Right renal cortex interstitium (tissue), 3 donors: ENCODE data around the gene PPARD. TPM values are rescaled to one million over a fixed set of nuclear protein-coding genes. Genes with fewer than 3 reads are reported as not detected.
"Not testable (repeated sequence)": the region's sequence is repeated elsewhere in the genome, so short reads cannot be mapped to it uniquely, and the experiment has no call there.

Experiments used
- DNase-seq, 3 donors: peaks; one replicate each; pipeline ENCODE4 v3.0.0-alpha.2; 2013; ENCODE audit warnings: low read depth in 3 of 3, low spot score in 2 of 3
- polyA plus RNA-seq, 3 donors: library from polyadenylated mRNA; unstranded; fragments of 120-200 nt; gene quantifications; one replicate each; pipeline ENCODE4 v1.2.1, GENCODE V29; 2013; ENCODE audit not compliant: insufficient read length in 3 of 3

Gene PPARD
- 10 to 100 TPM; 18.6 to 21.2 (median 20.9) TPM for polyA plus RNA-seq

DNA sequence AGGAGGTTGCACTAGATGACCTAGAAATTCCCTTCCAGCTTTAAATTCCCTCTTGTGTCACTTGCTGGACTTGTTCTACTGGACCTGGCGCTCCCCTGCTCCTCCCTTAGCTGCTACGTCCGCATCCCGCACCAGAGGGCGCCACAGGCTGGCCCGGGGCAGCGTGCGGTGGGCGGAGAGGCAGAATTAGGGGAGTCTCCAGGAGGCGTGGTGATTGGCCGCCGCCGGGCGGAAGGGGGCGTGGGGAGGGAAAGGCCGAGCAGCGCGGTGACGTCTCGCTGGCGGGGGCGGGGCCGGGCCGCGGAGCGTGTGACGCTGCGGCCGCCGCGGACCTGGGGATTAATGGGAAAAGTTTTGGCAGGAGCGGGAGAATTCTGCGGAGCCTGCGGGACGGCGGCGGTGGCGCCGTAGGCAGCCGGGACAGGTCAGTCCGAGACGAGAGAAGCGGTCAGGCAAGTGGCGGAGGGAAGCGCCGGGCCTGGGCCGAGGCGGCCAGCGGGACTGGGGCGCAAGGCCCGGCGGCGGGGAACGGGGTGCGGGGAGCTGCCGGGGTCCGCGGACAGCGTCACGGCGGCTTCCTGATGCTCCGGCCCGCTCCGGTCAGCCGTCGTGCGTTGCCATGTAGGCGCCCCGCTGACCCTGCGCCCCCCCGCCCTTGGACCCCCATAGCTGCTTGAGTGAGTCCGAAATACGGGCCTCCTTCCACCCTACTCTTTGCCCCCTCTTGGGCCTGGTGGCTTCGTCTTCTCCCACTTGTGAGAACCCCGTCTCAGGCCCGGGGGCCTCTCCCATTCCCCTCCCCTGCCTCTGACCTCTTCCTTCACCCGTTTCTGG is at the start of gene PPARD:
TSS of gene PPARD (plus strand) at position 301 of the 834 bp plus-strand sequence. CDS start 68,530 bp downstream, outside the sequence.
- peak; percentile 88 to 93 (median 92) for DNase-seq

DNA sequence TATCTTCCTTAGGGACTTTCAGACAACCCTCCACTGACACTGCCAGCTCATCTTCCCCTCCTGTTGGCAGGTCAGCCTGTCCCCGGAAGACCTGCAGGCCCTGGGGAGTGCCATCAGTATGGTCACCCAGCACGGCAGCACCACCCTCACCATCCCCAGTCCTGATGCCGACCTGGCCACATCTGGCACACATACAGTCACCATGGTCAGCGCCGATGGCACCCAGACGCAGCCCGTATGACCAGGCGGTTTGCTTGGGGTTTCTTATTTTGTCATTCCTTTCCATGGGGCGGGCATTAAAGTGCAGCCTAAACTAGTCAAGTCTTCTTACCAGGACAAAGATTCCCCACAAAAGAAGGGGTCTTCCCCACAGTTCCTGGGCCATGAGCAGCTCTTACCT is 48.7 kb upstream of the PPARD start:
- no peak for DNase-seq

GRCh38 chr6:35294308-35294945 is 47.9 kb upstream of the PPARD start:
- no peak for DNase-seq

- DNase-seq, result no peak
Observed at GRCh38 chr6:35295036-35295435, 47.3 kb upstream of the PPARD start.

- no peak for DNase-seq
Observed at GRCh38 chr6:35295521-35296315, 46.6 kb upstream of the PPARD start.

GRCh38 chr6:35296931-35297600 is 45.3 kb upstream of the PPARD start:
- DNase-seq, result no peak

GRCh38 chr6:35297601-35298481 is 44.5 kb upstream of the PPARD start, which contains the start of gene DEF6:
Gene DEF6, plus strand, starts transcription at chr6:35297818. Its CDS starts 39 bp downstream, at chr6:35297857.
- DNase-seq, result peak; percentile 65 to 80 (median 75)

DNA sequence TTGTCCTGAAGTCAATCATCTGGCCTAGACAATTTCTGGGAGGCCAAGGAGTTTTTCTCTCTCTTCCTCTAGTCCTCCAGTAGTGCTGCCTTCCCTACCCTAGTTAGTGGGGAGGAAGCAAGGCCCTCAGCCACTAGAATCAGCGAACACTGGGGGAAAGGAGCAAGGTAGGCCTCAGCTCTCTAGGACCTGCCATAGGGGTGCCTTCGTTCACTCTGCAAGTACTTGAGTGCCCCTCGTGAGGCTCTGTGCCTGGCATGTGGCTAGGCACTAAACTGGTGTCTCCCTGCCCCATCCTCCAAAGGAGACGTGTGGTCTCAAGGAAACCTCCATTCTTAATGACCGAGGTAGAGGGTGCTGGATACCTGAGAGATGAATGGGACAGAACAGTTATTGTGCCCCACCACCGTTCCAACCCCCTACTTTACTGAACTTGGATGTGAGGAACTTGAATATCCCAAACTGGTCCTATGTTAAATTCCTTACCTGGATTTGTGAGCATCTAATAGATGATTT is 43.7 kb upstream of the PPARD start:
- no peak for DNase-seq

DNA sequence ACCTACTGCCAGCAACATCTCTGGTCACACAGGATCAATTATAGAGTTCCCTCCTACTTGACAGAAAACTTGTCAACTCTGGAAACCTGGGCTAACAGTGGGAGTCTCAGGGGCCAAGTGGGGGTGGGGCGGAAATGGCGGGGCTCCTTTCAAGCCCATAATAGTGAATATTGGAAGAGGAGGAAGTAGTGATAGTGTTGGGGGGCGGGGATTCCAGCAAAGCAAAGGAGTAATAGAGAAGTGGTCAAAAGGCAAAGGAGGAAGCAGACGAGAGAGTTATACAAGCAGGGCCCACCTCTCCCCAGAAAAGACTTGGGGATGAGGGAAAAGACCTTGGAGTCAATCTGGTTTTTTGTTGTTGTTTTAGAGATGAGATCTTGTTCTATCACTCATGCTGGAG is 42.7 kb upstream of the PPARD start:
- DNase-seq, result no peak

GRCh38 chr6:35300848-35301247 is 41.5 kb upstream of the PPARD start:
- no peak for DNase-seq

DNA sequence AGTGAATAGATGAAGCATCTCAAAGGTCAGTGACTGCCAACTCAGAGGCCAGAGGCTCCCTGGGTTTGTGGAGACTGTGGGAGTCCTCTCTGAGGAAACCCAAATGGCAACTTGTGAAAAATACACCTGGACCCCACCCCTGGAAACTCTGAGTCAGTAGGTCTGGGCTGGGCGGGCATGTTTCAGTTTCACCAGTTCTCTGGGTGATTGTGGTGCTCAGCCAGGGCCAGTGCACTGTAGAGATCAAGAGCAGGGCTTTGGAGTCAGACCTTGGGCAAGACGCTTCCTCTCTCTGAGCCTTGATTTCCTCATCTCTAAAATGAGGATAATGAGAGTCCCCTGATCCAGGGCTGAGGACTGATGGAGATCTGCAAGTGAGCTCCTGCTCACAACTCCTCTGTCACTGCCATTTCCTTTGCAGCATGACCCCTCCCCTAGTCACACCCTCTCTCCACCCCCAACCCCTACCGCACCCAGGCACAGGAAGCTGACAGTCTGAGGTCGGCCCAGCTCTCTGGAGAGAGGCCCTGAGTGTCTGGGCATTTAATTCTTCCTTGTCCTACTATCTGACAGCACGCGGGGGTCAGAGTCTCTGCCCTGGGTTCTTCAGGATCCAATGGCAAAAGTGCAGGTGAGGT is 39.6 kb upstream of the PPARD start:
- no peak for DNase-seq

GRCh38 chr6:35304299-35304698 is 38.1 kb upstream of the PPARD start:
- no peak for DNase-seq

- no peak for DNase-seq
Observed at GRCh38 chr6:35305117-35305516, 37.2 kb upstream of the PPARD start.

DNA sequence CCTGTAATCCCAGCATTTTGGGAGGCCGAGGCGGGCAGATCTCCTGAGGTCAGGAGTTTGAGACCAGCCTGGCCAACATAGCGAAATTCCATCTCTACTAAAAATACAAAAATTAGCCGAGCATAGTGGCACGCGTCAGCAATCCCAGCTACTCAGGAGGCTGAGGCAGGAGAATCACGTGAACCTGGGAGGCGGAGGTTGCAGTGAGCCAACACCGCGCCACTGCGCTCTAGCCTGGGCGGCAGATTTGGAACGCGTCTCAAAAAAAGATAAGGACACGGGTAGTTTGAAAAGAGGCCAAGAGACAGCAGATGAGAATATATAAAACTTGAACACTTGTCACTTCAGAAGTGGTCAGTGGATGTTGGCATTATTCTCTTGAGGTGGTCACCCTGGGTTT is 35.2 kb upstream of the PPARD start:
- DNase-seq, result not testable (repeated sequence)

- DNase-seq, result not testable (repeated sequence)
Observed at GRCh38 chr6:35308543-35308942, 33.8 kb upstream of the PPARD start.

DNA sequence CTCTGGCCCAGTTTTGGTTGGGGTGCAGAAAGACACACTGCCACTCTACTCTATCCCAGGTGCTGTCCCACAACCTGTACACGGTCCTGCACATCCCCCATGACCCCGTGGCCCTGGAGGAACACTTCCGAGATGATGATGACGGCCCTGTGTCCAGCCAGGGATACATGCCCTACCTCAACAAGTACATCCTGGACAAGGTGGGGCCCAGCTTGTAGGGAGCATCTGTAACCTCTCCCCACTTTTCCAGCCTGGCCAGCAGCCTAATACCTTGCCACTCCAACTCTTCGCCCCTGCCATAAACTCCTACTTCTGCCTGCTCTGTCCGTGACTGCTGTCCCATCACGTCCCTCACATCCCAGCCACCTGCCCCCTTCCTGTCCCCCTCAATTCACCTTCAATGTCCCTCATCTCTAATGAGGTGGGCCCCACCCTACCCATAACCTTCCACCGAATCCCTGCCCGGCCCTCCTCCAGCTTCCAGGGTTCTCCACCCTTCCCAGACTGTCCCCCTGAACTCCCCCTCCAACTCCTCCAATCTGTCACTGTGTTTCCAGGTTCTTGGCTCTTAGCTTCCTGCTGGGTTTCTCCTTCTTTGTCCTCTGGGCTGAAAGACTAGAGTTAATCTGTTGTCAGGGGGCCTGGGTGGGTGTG is 32.6 kb upstream of the PPARD start:
- no peak for DNase-seq

- DNase-seq, result no peak
Observed at GRCh38 chr6:35310265-35310831, 32.0 kb upstream of the PPARD start.
